ENCODE data around the gene RANGAP1.
A peak's percentile ranks its signal among the peaks of the same experiment; 100 is the strongest.

RANGAP1 gene

GRCh38 chr22:41256254-41257253 lies 29.4 kb downstream of the RANGAP1 start:
- DNase-seq = no peak

- no peak for DNase-seq
Measured at GRCh38 chr22:41254230-41254629, 31.8 kb downstream of the RANGAP1 start.

DNA sequence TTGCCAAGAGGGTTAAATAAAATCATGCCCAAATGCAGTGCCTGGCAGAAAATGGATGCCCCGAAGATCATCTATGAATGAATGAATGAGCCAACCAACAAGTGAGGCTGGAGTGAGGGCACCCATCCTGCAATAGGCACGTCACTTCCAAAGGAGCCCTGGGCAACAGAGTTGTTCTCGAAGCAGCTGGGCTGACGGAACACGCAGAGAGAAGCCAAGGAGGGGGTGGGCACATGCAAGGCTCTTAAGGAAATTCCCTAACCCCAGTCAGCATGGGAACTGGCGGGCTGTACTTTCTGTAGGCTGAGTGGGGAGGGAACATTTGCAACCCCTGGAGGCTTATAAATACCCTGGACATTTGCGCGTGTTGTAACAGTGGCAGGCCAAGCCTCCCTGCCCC lies 33.6 kb downstream of the RANGAP1 start:
- no peak for DNase-seq

DNA sequence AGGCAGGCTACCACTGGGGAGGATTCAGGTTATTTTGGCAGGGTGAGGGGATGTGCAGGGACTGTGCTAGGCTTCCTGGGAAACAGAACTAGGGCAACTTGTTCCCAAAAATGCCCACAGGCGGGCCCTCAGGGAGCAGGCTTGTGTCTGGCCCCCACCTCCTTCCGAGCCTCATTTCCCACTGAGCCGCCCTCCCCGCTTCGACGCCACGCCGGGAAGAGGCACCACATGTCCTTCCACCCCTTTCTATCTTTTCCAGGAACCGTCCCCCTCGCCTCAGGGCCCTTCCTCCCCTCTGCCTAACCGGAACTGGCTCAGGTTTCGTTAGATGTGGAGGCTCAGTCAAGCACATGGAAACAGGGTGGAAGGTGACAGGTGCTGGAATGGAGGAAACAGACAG lies 35.9 kb downstream of the RANGAP1 start:
- no peak for DNase-seq

- no peak for DNase-seq
Measured at GRCh38 chr22:41249442-41249841, 36.5 kb downstream of the RANGAP1 start.

DNA sequence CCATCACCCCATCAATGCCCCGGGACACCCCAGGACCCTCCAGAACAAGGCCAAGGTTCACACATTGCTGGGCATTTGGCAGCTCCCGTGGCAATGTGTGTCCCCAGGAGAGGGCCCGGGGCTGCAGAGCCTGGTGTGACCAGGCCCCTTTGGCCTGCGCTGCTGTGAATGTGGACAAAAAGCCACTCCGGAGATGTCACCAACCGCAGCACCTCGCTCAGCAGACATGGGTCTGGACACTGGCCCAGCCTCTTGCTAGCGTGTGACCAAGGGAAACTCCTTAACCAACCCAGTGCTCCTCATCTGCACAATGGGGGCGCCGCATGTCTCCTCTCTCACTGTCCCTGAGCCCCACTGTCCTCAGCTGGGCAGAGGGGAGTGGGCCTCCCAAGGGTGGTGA lies 37.2 kb downstream of the RANGAP1 start:
- no peak for DNase-seq

- DNase-seq = no peak
Measured at GRCh38 chr22:41248314-41248713, 37.7 kb downstream of the RANGAP1 start.

DNA sequence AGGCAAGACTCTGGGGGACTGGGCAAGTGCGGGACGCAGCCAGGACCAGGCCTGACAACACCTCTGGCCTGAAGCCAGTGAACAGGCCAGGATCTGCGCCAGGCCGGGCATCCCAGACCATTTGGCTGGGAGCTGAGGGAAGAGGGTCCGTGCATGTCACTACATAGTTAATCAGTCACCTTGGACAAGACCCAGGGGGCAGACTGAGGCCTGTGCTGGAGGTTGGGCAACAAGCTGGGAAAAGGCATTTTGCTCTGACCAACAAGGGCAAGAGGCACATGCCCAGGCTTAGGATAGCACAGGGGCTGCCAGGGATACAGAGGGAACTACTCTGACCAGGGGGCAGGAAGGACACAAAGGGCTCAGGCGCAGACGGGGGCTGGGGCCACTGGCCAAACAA lies 38.3 kb downstream of the RANGAP1 start:
- no peak for DNase-seq

- no peak for DNase-seq
Measured at GRCh38 chr22:41245917-41246499, 40.0 kb downstream of the RANGAP1 start.

GRCh38 chr22:41243361-41243760 lies 42.6 kb downstream of the RANGAP1 start:
- DNase-seq = no peak

DNA sequence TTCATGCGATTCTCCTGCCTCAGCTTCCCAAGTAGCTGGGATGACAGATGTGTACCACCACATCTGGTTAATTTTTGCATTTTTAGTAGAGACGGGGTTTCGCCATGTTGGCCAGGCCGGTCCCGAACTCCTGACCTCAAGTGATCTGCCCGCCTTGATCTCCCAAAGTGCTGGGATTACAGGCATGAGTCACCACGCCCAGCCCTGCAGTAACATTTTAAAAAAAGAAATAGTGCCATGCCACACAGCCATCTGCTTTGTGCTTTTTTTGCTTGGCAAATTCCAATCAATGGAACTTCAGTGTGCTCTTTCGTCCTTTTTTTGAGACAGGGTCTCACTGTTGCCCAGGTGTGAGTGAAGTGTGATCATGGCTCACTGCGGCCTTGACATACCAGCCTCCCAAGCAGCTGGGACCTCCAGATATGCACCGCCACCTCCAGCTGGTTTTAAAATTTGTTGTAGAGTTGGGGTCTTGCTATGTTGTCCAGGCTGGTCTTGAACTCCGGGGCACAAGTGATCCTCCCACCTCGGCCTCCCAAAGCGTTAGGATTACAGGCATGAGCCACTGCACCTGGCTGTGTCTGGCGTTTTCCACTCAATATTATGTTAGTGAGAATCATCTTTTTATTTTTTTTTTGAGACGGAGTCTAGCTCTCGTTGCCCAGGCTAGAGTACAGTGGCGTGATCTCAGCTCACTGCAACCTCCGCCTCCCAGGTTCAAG lies 43.4 kb downstream of the RANGAP1 start:
- no peak for DNase-seq

DNA sequence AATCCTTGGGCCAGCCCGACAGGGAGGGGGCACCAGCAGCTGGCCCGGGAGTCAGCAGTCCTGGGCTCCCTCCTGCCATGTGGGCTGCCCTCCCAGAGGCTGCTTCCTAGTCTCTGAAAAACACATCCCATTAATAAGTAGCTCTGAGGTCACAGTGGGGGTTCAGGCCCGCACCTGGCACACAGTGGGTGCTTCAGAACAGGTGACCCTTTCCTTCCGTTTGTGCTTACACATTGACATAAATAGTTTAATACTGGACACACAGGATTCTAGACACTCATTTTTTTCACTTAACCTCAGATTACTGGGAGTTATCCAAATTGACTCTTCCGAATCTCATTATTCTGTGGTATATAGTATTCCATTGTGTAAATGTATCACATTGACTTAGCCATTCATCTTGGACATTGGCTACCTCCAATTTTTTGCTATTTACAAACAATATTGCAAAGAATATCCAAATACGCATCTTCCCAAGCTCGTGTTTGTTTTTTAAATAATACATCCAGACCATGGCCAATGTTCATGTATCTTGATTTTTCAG lies 44.8 kb downstream of the RANGAP1 start:
- no peak for DNase-seq

DNA sequence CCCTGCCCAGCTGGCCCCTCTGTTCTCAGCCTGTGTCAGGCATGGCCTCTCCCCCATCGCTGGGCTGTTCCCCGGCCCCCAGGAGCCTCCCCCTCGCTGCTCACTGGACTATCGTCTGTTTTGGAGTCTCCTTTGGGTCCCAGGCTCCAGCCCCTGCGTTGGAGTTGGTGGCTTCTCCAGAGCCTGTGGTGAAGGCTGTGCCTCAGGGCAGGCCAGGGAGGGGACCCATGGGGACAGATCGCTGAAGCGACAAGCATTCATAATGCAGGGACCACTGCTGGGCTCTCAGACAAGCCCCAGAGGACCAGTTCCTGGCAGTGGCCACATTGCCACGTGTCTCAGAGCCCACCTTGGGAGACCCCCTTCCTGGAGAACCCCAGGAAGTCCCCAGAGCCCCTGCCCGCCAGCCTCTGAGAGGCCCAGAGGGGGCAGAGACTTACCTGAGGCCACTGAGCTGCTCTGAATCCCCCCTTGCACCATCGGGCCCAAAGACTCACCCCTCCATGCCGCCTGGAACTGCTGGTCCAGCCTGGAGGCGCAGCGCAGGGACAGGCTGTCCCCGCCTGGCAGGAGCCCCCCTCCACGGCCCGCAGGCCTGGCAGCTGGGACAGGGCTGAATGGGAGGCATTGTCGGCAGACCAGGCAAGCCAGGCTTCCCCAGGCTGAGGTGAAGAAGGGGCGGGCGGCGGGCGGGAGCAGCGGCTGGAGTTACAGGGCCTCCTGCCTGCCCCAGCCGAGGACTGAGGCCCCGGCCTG lies 45.4 kb downstream of the RANGAP1 start, which contains the start of gene CHADL:
Gene CHADL, minus strand, starts transcription at position 555 of the 756 bp plus-strand sequence. Its CDS starts 50 bp downstream, at position 505.
- DNase-seq = no peak

- no peak for DNase-seq
Measured at GRCh38 chr22:41239443-41240128, 46.4 kb downstream of the RANGAP1 start.

- no peak for DNase-seq
Measured at GRCh38 chr22:41238570-41239442, 47.2 kb downstream of the RANGAP1 start.

- DNase-seq = peak; percentile 80
Measured at GRCh38 chr22:41237707-41238569, 48.0 kb downstream of the RANGAP1 start.

DNA sequence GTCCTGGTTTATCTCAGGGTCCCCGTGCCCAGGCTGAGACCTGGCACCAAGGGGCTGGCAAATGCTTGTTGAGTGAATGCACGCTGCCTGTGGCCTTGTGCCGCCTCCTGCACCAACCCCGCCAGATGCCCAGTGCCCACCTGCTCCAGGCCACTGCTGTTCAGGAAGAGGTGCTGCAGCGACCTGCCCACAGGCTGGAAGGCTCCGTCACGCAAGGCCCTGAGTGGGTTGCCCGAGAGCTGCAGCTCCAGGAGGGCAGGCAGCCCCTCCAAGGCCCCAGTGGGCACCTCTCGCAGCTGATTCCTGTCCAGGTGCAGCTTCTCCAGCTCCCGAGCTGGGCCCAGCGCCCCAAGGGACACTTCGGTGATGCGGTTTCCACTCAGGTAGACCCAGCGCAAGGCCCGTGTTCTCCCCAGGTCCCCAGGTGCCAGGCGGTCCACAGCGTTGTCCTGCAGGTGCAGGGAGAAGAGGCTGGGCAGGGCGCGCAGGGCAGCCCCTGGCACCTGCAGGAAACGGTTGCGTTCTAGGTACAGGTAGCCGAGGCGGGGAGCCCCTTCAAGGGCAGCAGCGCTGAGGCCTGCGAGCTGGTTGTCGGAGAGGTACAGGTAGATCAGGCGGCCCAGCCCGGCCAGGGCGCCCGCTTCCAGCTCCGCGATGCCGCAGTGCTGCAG lies 48.8 kb downstream of the RANGAP1 start:
- DNase-seq = no peak

GRCh38 chr22:41234815-41235695 lies 50.9 kb downstream of the RANGAP1 start:
- DNase-seq = no peak
